Keratinocyte (primary cell): Measurements from ENCODE around the gene FOXJ3. TPM values are rescaled to one million over a fixed set of nuclear protein-coding genes. Genes with fewer than 3 reads are reported as not detected.

Source experiments
- DNase-seq: peaks from one replicate; pipeline ENCODE4 v3.0.0-alpha.2; 2011; ENCODE audit warnings: low read depth, missing footprints, low spot score
- FAIRE-seq: peaks from 2 replicates; lab custom pipeline; 2011; peaks lifted over from hg19 to GRCh38; lab: Jason Lieb, UNC
- H2AFZ ChIP-seq: 2 replicates; pipeline ENCODE4 v1.6.0; 2012; ENCODE audit warnings: low read length, control low read depth, inconsistent platforms; ENCODE audit not compliant: control insufficient read depth
- H3K27ac ChIP-seq: 2 replicates; pipeline ENCODE4 v1.5.1; 2011; ENCODE audit warnings: low read length; ENCODE audit not compliant: control insufficient read depth, insufficient read depth
- H3K27me3 ChIP-seq: 3 replicates; pipeline ENCODE4 v1.6.0; 2011; ENCODE audit warnings: low read length; ENCODE audit not compliant: control insufficient read depth, insufficient read depth; ENCODE audit errors: extremely low read depth
- H3K36me3 ChIP-seq, 2 experiments: 2 replicates in 1 of 2; 3 replicates in 1 of 2; pipeline ENCODE4 v1.5.1; 2011; ENCODE audit warnings: low read length in 2 of 2, mild to moderate bottlenecking in 1 of 2; ENCODE audit not compliant: control insufficient read depth in 2 of 2, insufficient read depth in 2 of 2; ENCODE audit errors: extremely low read depth in 1 of 2
- H3K4me1 ChIP-seq: 3 replicates; pipeline ENCODE4 v1.5.1; 2011; ENCODE audit warnings: low read length; ENCODE audit not compliant: control insufficient read depth, insufficient read depth; ENCODE audit errors: extremely low read depth
- H3K4me2 ChIP-seq: 3 replicates; pipeline ENCODE4 v1.6.0; 2011; ENCODE audit warnings: low read depth, low read length; ENCODE audit not compliant: control insufficient read depth, insufficient read depth; ENCODE audit errors: extremely low read depth
- H3K4me3 ChIP-seq, 3 experiments: fragments of 200-600 bp in 1 of 3; sonication (generic) in 1 of 3; 2 replicates in 2 of 3; 3 replicates in 1 of 3; pipeline ENCODE4 v1.5.1; 2011 to 2016; ENCODE audit warnings: low read length in 3 of 3, mild to moderate bottlenecking in 3 of 3, control low read depth in 2 of 3, inconsistent platforms in 1 of 3, low read depth in 1 of 3, mixed read lengths in 1 of 3, mixed run types in 1 of 3, moderate library complexity in 1 of 3; ENCODE audit not compliant: control insufficient read depth in 2 of 3, insufficient read depth in 2 of 3; ENCODE audit errors: extremely low read depth in 1 of 3
- H3K79me2 ChIP-seq: 2 replicates; pipeline ENCODE4 v1.6.0; 2012; ENCODE audit warnings: low read length; ENCODE audit not compliant: control insufficient read depth, insufficient read depth
- H3K9ac ChIP-seq: 3 replicates; pipeline ENCODE4 v1.6.0; 2011; ENCODE audit warnings: low read length; ENCODE audit not compliant: control insufficient read depth, insufficient read depth; ENCODE audit errors: extremely low read depth
- H3K9me1 ChIP-seq: 3 replicates; pipeline ENCODE4 v1.6.0; 2011; ENCODE audit warnings: low read length; ENCODE audit not compliant: control insufficient read depth, insufficient read depth; ENCODE audit errors: extremely low read depth
- H3K9me3 ChIP-seq: 2 replicates; pipeline ENCODE4 v1.5.1; 2012; ENCODE audit warnings: low read depth, low read length; ENCODE audit not compliant: control insufficient read depth
- H4K20me1 ChIP-seq: 3 replicates; pipeline ENCODE4 v1.6.0; 2011; ENCODE audit warnings: low read length; ENCODE audit not compliant: control insufficient read depth, insufficient read depth; ENCODE audit errors: extremely low read depth
- EZH2 ChIP-seq: IDR thresholded peaks from one replicate; pipeline ENCODE4 v1.6.1; 2012; ENCODE audit warnings: inconsistent platforms, mild to moderate bottlenecking, low read length, moderate library complexity
- dilution Hi-C: fragments of 300-500 bp; cut with MboI; formaldehyde crosslinking; loops from one replicate; pipeline ENCODE4 v1.7.0; 2020; ENCODE audit warnings: low sequenced_read_pairs; ENCODE audit not compliant: extremely low pct_ligation_motif_present
- polyA plus RNA-seq, 5 experiments: library from polyadenylated mRNA; depleted of rRNA in 3 of 5; stranded (reverse) in 3 of 5; stranded (forward) in 1 of 5; unstranded in 1 of 5; fragments of >200 nt; gene quantifications; 1 replicate in 1 of 5; 2 replicates in 3 of 5; 3 replicates in 1 of 5; pipeline versions ENCODE4 v1.2.1 to v1.2.3, GENCODE V29; 2011 to 2012; ENCODE audit warnings: missing spikeins in 2 of 5, low read depth in 1 of 5, low replicate concordance in 1 of 5
- TF ChIP-seq, protein P1 (sequence below), 3 experiments: IDR thresholded peaks in 1 of 3; conservative IDR thresholded peaks in 1 of 3; optimal IDR thresholded peaks in 1 of 3; 2 replicates in 2 of 3; 3 replicates in 1 of 3; pipeline versions ENCODE3 to v1.5.1; 2011; ENCODE audit warnings: low read length in 3 of 3, mild to moderate bottlenecking in 3 of 3, moderate library complexity in 2 of 3, control low read depth in 1 of 3, inconsistent platforms in 1 of 3; ENCODE audit not compliant: insufficient read depth in 2 of 3; ENCODE audit errors: extremely low read depth in 1 of 3

The FOXJ3 gene
- polyA plus RNA-seq, 1 donor (not counting 4 experiments of a cell fraction or from before 2014, with no cell fraction given) = 40.2 TPM

DNA sequence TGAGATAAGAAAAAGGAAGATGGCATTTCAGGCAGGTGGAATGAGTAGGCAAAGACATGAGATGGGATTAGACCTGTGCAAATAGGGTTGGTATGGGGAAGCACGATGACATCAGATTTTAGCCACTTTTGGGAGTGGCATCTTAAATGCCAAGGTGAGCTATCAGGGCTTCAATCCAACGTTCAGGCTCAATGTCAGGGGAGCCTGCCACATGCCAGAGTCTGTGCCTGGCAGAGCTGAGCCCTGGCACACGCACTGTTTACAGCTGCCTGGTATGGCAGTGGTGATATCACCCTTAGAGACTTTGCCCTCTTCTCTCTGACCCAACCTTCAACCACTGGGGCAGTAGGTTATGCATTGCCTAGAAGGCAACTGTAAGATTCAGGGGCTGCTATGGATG lies 182.9 kb downstream of the FOXJ3 start:
- Histone ChIP-seq H3K9ac (no peak overlapping the region), H3K4me3 (no peak overlapping the region), H3K36me3 (no peaks in the 10 kb centered on the region), H2AFZ (no peak overlapping the region), H3K9me1 (no peaks in the 10 kb centered on the region), H4K20me1 (no peaks in the 10 kb centered on the region), H3K79me2 (no peaks in the 10 kb centered on the region), H3K27me3 (peaks cover 7% of the 10 kb centered on the region), H3K4me1 (peaks cover 4% of the 10 kb centered on the region), H3K27ac (no peak overlapping the region), H3K9me3 (no peaks in the 10 kb centered on the region), H3K4me2 (no peak overlapping the region)
- TF ChIP-seq, protein P1, sequence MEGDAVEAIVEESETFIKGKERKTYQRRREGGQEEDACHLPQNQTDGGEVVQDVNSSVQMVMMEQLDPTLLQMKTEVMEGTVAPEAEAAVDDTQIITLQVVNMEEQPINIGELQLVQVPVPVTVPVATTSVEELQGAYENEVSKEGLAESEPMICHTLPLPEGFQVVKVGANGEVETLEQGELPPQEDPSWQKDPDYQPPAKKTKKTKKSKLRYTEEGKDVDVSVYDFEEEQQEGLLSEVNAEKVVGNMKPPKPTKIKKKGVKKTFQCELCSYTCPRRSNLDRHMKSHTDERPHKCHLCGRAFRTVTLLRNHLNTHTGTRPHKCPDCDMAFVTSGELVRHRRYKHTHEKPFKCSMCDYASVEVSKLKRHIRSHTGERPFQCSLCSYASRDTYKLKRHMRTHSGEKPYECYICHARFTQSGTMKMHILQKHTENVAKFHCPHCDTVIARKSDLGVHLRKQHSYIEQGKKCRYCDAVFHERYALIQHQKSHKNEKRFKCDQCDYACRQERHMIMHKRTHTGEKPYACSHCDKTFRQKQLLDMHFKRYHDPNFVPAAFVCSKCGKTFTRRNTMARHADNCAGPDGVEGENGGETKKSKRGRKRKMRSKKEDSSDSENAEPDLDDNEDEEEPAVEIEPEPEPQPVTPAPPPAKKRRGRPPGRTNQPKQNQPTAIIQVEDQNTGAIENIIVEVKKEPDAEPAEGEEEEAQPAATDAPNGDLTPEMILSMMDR (optimal IDR thresholded peaks at IDR 0.05 in 1 of 3, IDR thresholded peaks at IDR 0.05 in 1 of 3, conservative IDR thresholded peaks at IDR 0.05 in 1 of 3; ENCODE audit: extremely low read depth in 1 of 3, insufficient read depth in 2 of 3, low read length in 3 of 3) = no peak
- TF ChIP-seq EZH2 = no peak
- FAIRE-seq (no peak), DNase-seq (no peak)
- dilution Hi-C loops = no loop called here

DNA sequence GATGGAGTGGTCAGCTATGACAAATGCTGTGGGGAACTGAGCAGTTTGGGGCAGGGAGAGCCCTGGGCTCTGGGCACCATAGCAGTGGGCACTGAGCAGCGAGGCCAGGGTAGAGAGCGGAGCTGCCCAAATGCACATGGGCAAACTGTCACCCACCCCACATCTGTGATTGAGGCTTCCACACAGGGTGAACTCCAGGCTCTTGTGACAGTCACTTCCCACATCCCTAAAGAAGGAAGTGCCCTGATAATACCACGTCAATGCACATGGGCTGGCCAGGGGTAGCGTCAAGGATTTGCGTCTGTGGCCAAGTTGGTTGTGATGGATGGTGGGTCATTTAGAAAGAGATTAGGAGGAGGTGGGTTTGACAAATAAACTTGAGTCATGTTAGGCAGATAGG lies 184.4 kb downstream of the FOXJ3 start:
- Histone ChIP-seq H3K9me1 (no peaks in the 10 kb centered on the region), H3K4me2 (no peak overlapping the region), H3K9me3 (no peaks in the 10 kb centered on the region), H2AFZ (no peak overlapping the region), H3K4me3 (no peak overlapping the region), H3K27ac (no peak overlapping the region), H4K20me1 (no peaks in the 10 kb centered on the region), H3K36me3 (no peaks in the 10 kb centered on the region), H3K4me1 (peaks cover 11% of the 10 kb centered on the region), H3K79me2 (no peaks in the 10 kb centered on the region), H3K27me3 (peaks cover 7% of the 10 kb centered on the region), H3K9ac (no peak overlapping the region)
- FAIRE-seq (no peak), DNase-seq (no peak)
- TF ChIP-seq, protein P1 (optimal IDR thresholded peaks at IDR 0.05 in 1 of 3, IDR thresholded peaks at IDR 0.05 in 1 of 3, conservative IDR thresholded peaks at IDR 0.05 in 1 of 3; ENCODE audit: extremely low read depth in 1 of 3, insufficient read depth in 2 of 3, low read length in 3 of 3) = no peak
- TF ChIP-seq EZH2 = no peak
- dilution Hi-C loops = no loop called here
